GM23338 (cell line): ENCODE data around the gene KRT15. TPM values are rescaled to one million over a fixed set of nuclear protein-coding genes. Genes with fewer than 3 reads are reported as not detected.

Experiments
- ATAC-seq: fragments of 200-7000 bp; cut with Tn5 transposase; 3 replicates; pipeline ENCODE4 v1.9.1; 2020
- DNase-seq: peaks from one replicate; pipeline ENCODE4 v3.0.0-alpha.2; 2015; ENCODE audit warnings: low spot score
- H2AFZ ChIP-seq: fragments of 200-600 bp; sonication (generic); 2 replicates; pipeline ENCODE4 v1.8.0; 2016; ENCODE audit warnings: antibody characterized with exemption, mild to moderate bottlenecking, moderate library complexity
- H3F3A ChIP-seq: fragments of 200-600 bp; sonication (generic); replicated peaks from 2 replicates; pipeline ENCODE4 v1.8.0; 2017; ENCODE audit warnings: antibody characterized with exemption, mixed run types, low read depth
- H3K27ac ChIP-seq: fragments of 200-600 bp; sonication (generic); 2 replicates; pipeline ENCODE4 v1.6.1; 2016; ENCODE audit warnings: low read depth
- H3K27me3 ChIP-seq: fragments of 200-600 bp; sonication (generic); 2 replicates; pipeline ENCODE4 v1.8.0; 2016; ENCODE audit warnings: mild to moderate bottlenecking, mixed run types, moderate library complexity; ENCODE audit not compliant: insufficient read depth
- H3K36me3 ChIP-seq: fragments of 200-600 bp; sonication (generic); 2 replicates; pipeline ENCODE4 v1.8.0; 2016; ENCODE audit warnings: mild to moderate bottlenecking; ENCODE audit not compliant: insufficient read depth
- H3K4me1 ChIP-seq: fragments of 200-600 bp; sonication (generic); 2 replicates; pipeline ENCODE4 v1.8.0; 2016; ENCODE audit warnings: mild to moderate bottlenecking, moderate library complexity; ENCODE audit not compliant: insufficient read depth
- H3K4me2 ChIP-seq: fragments of 200-600 bp; sonication (generic); 2 replicates; pipeline ENCODE4 v1.7.1; 2017; ENCODE audit warnings: mixed run types
- H3K4me3 ChIP-seq: fragments of 200-600 bp; sonication (generic); 2 replicates; pipeline ENCODE4 v1.6.1; 2016; ENCODE audit warnings: mixed run types
- H3K79me2 ChIP-seq: fragments of 200-600 bp; sonication (generic); replicated peaks from 2 replicates; pipeline ENCODE4 v1.8.0; 2017; ENCODE audit warnings: mild to moderate bottlenecking; ENCODE audit not compliant: insufficient read depth
- H3K9me2 ChIP-seq: fragments of 200-600 bp; sonication (generic); 2 replicates; pipeline ENCODE4 v1.8.0; 2017; ENCODE audit not compliant: insufficient read depth
- H4K20me1 ChIP-seq: fragments of 200-600 bp; sonication (generic); replicated peaks from 2 replicates; pipeline ENCODE4 v1.8.0; 2017; ENCODE audit warnings: mild to moderate bottlenecking; ENCODE audit not compliant: insufficient read depth
- H3K27ac Mint-ChIP-seq: 2 replicates; pipeline ENCODE4 v1.8.0; 2020; ENCODE audit warnings: inconsistent platforms, mild to moderate bottlenecking, moderate library complexity, mixed read lengths
- H3K27me3 Mint-ChIP-seq: 3 replicates; pipeline ENCODE4 v1.8.0; 2022; ENCODE audit warnings: low read depth, mild to moderate bottlenecking, moderate library complexity, mixed read lengths, inconsistent platforms; ENCODE audit not compliant: insufficient read depth, poor library complexity
- H3K36me3 Mint-ChIP-seq: 3 replicates; pipeline ENCODE4 v1.8.0; 2021; ENCODE audit warnings: low read depth, mild to moderate bottlenecking, inconsistent platforms, moderate library complexity, mixed read lengths
- H3K4me1 Mint-ChIP-seq: 3 replicates; pipeline ENCODE4 v1.8.0; 2020; ENCODE audit warnings: mild to moderate bottlenecking, inconsistent platforms, mixed read lengths
- H3K4me3 Mint-ChIP-seq: 3 replicates; pipeline ENCODE4 v1.8.0; 2021; ENCODE audit warnings: moderate library complexity, mild to moderate bottlenecking, inconsistent platforms, mixed read lengths
- H3K9me3 Mint-ChIP-seq: 3 replicates; pipeline ENCODE4 v1.8.0; 2020; ENCODE audit warnings: moderate library complexity, mild to moderate bottlenecking, inconsistent platforms, mixed read lengths
- CREB1 ChIP-seq: fragments of 250-450 bp; sonication (Bioruptor Pico); IDR thresholded peaks from 2 replicates; pipeline ENCODE4 v1.5.0; 2020; ENCODE audit warnings: low read depth, mild to moderate bottlenecking, moderate library complexity
- EZH2 ChIP-seq: fragments of 200-600 bp; sonication (generic); IDR thresholded peaks from one replicate; pipeline ENCODE4 v1.8.0; 2017; ENCODE audit warnings: antibody characterized with exemption, mild to moderate bottlenecking, low read depth; ENCODE audit not compliant: unreplicated experiment
- NANOG ChIP-seq: IDR thresholded peaks from 2 replicates; pipeline ENCODE4 v1.6.1; 2016; ENCODE audit warnings: antibody characterized with exemption, borderline replicate concordance
- POLR2AphosphoS5 ChIP-seq: IDR thresholded peaks from 2 replicates; pipeline ENCODE4 v1.6.1; 2016; ENCODE audit warnings: antibody characterized with exemption, low read depth
- STAT1 ChIP-seq: IDR thresholded peaks from one replicate; pipeline ENCODE4 v1.6.1; 2016; ENCODE audit warnings: antibody characterized with exemption; ENCODE audit not compliant: unreplicated experiment
- ZNF331 ChIP-seq: fragments of 250-450 bp; sonication (Bioruptor Pico); IDR thresholded peaks from 2 replicates; pipeline ENCODE4 v1.5.0; 2020; ENCODE audit warnings: low read depth, mild to moderate bottlenecking, moderate library complexity
- polyA plus RNA-seq: library from polyadenylated mRNA; unstranded; fragments of >200 nt; fragmentation: Nextera tagmentation; extraction: Ambion mirVana; gene quantifications from 2 replicates; pipeline ENCODE4 v1.2.1, GENCODE V29; 2016
- total RNA-seq: library from RNA; depleted of rRNA; stranded (reverse); fragments of >200 nt; shearing (Covaris generic); gene quantifications from 2 replicates; pipeline ENCODE4 v1.2.3, GENCODE V29; 2014
- TF ChIP-seq, protein P1 (sequence below): fragments of 250-450 bp; sonication (Bioruptor Pico); IDR thresholded peaks from 2 replicates; pipeline ENCODE4 v1.5.0; 2020; ENCODE audit warnings: mild to moderate bottlenecking, moderate library complexity

KRT15 gene
- total and polyA plus RNA-seq, 2 experiments from 2014 or later: 0.03 TPM; not detected in 1

DNA sequence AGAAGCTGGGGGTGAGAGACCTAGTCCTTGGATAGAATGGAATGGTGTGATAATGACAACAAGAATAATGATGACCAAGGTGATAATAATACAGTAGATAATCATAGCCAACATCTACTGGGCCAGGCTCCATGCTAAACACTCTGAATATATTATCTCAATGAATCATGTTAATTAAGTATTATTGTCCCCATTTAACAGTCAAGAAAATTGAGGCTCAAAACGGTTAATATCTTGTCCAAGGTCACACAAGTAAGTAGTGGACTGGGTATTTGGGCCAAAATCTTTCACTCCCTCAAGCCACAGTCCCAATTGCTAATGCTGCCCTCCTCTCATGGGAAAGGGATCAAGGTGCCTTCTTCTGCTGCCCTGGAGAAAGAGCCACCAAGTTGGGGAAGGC is 13.3 kb upstream of the KRT15 start (continued):
- TF ChIP-seq, protein P1, sequence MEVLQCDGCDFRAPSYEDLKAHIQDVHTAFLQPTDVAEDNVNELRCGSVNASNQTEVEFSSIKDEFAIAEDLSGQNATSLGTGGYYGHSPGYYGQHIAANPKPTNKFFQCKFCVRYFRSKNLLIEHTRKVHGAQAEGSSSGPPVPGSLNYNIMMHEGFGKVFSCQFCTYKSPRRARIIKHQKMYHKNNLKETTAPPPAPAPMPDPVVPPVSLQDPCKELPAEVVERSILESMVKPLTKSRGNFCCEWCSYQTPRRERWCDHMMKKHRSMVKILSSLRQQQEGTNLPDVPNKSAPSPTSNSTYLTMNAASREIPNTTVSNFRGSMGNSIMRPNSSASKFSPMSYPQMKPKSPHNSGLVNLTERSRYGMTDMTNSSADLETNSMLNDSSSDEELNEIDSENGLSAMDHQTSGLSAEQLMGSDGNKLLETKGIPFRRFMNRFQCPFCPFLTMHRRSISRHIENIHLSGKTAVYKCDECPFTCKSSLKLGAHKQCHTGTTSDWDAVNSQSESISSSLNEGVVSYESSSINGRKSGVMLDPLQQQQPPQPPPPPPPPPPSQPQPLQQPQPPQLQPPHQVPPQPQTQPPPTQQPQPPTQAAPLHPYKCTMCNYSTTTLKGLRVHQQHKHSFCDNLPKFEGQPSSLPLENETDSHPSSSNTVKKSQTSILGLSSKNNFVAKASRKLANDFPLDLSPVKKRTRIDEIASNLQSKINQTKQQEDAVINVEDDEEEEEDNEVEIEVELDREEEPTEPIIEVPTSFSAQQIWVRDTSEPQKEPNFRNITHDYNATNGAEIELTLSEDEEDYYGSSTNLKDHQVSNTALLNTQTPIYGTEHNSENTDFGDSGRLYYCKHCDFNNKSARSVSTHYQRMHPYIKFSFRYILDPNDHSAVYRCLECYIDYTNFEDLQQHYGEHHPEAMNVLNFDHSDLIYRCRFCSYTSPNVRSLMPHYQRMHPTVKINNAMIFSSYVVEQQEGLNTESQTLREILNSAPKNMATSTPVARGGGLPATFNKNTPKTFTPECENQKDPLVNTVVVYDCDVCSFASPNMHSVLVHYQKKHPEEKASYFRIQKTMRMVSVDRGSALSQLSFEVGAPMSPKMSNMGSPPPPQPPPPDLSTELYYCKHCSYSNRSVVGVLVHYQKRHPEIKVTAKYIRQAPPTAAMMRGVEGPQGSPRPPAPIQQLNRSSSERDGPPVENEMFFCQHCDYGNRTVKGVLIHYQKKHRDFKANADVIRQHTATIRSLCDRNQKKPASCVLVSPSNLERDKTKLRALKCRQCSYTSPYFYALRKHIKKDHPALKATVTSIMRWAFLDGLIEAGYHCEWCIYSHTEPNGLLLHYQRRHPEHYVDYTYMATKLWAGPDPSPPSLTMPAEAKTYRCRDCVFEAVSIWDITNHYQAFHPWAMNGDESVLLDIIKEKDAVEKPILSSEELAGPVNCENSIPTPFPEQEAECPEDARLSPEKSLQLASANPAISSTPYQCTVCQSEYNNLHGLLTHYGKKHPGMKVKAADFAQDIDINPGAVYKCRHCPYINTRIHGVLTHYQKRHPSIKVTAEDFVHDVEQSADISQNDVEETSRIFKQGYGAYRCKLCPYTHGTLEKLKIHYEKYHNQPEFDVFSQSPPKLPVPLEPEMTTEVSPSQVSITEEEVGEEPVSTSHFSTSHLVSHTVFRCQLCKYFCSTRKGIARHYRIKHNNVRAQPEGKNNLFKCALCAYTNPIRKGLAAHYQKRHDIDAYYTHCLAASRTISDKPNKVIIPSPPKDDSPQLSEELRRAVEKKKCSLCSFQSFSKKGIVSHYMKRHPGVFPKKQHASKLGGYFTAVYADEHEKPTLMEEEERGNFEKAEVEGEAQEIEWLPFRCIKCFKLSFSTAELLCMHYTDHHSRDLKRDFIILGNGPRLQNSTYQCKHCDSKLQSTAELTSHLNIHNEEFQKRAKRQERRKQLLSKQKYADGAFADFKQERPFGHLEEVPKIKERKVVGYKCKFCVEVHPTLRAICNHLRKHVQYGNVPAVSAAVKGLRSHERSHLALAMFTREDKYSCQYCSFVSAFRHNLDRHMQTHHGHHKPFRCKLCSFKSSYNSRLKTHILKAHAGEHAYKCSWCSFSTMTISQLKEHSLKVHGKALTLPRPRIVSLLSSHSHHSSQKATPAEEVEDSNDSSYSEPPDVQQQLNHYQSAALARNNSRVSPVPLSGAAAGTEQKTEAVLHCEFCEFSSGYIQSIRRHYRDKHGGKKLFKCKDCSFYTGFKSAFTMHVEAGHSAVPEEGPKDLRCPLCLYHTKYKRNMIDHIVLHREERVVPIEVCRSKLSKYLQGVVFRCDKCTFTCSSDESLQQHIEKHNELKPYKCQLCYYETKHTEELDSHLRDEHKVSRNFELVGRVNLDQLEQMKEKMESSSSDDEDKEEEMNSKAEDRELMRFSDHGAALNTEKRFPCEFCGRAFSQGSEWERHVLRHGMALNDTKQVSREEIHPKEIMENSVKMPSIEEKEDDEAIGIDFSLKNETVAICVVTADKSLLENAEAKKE (CRISPR knock-in tag): no peak
- TF ChIP-seq CREB1 (CRISPR knock-in tag): no peak

- Histone ChIP-seq H2AFZ (no peak overlapping the region), H3K27ac (no peak overlapping the region), H3K36me3 (no peaks in the 10 kb centered on the region), H3F3A (no peaks in the 10 kb centered on the region), H3K4me1 (peaks cover 15% of the 10 kb centered on the region), H3K4me3 (no peak overlapping the region), H3K27me3 (no peaks in the 10 kb centered on the region), H4K20me1 (peaks cover 9% of the 10 kb centered on the region; the same call in 1 of the 2 replicates), H3K9me2 (no peaks in the 10 kb centered on the region), H3K79me2 (peaks cover 11% of the 10 kb centered on the region), H3K4me2 (no peak overlapping the region)
- Mint-ChIP-seq H3K27me3 (peaks cover 16% of the 10 kb centered on the region), H3K27ac (no peak overlapping the region), H3K4me3 (no peak overlapping the region), H3K36me3 (peaks cover 14% of the 10 kb centered on the region; the same call in 2 of the 3 replicates), H3K4me1 (peaks cover 31% of the 10 kb centered on the region), H3K9me3 (no peaks in the 10 kb centered on the region; the same call in 2 of the 3 replicates)
- DNase-seq (no peak), ATAC-seq (no peak)
- TF ChIP-seq POLR2AphosphoS5 (no peak), ZNF331 (no peak), EZH2 (no peak), STAT1 (no peak), NANOG (no peak)
- TF ChIP-seq, protein P1 (CRISPR knock-in tag): no peak
These were observed 11.7 kb upstream of the KRT15 start for GRCh38 chr17:41530062-41531048.
